Fibroblast of lung (primary cell): ENCODE results near the gene PPP2R5A. TPM values are rescaled to one million over a fixed set of nuclear protein-coding genes. Genes with fewer than 3 reads are reported as not detected.

Source experiments
- DNase-seq, 2 donors: peaks; one replicate each; pipeline versions ENCODE4 v3.0.0 to v3.0.0-alpha.2; 2010; ENCODE audit warnings: low read depth in 2 of 2
- H2AFZ ChIP-seq: 2 replicates; pipeline ENCODE4 v1.5.1; 2012; ENCODE audit warnings: low read length, control low read depth, inconsistent platforms
- H3K27ac ChIP-seq: 2 replicates; pipeline ENCODE4 v1.5.1; 2011; ENCODE audit warnings: low read length, control low read depth; ENCODE audit not compliant: insufficient read depth
- H3K27me3 ChIP-seq: 2 replicates; pipeline ENCODE4 v1.5.1; 2011; ENCODE audit warnings: mild to moderate bottlenecking, low read length; ENCODE audit not compliant: control insufficient read depth, insufficient read depth
- H3K36me3 ChIP-seq: 2 replicates; pipeline ENCODE4 v1.5.1; 2011; ENCODE audit warnings: low read length; ENCODE audit not compliant: control insufficient read depth, insufficient read depth
- H3K4me1 ChIP-seq: 2 replicates; pipeline ENCODE4 v1.5.1; 2011; ENCODE audit warnings: low read length; ENCODE audit not compliant: control insufficient read depth, insufficient read depth; ENCODE audit errors: extremely low read depth
- H3K4me2 ChIP-seq: 2 replicates; pipeline ENCODE4 v1.5.1; 2011; ENCODE audit warnings: low read length, control low read depth; ENCODE audit not compliant: insufficient read depth; ENCODE audit errors: extremely low read depth
- H3K4me3 ChIP-seq, 4 experiments: fragments of 200-600 bp in 1 of 4; sonication (generic) in 1 of 4; replicated peaks in 1 of 4; 2 replicates each; pipeline ENCODE4 v1.5.1; 2011 to 2016; ENCODE audit warnings: low read length in 4 of 4, low read depth in 3 of 4, mild to moderate bottlenecking in 3 of 4, control low read depth in 2 of 4, inconsistent platforms in 1 of 4, mixed read lengths in 1 of 4; ENCODE audit not compliant: insufficient read depth in 1 of 4; ENCODE audit errors: control extremely low read depth in 1 of 4
- H3K79me2 ChIP-seq: 2 replicates; pipeline ENCODE4 v1.5.1; 2012; ENCODE audit warnings: mild to moderate bottlenecking, low read length, inconsistent platforms; ENCODE audit not compliant: control insufficient read depth, insufficient read depth
- H3K9ac ChIP-seq: 2 replicates; pipeline ENCODE4 v1.5.1; 2011; ENCODE audit warnings: mild to moderate bottlenecking, low read length, control low read depth; ENCODE audit not compliant: insufficient read depth
- H3K9me3 ChIP-seq: 2 replicates; pipeline ENCODE4 v1.5.1; 2012; ENCODE audit warnings: low read depth, low read length; ENCODE audit not compliant: control insufficient read depth, insufficient read depth
- H4K20me1 ChIP-seq: 2 replicates; pipeline ENCODE4 v1.5.1; 2011; ENCODE audit warnings: low read length; ENCODE audit not compliant: control insufficient read depth, insufficient read depth; ENCODE audit errors: extremely low read depth
- CTCF ChIP-seq, 2 donors: IDR thresholded peaks in 1 of 2; conservative IDR thresholded peaks in 1 of 2; 1 replicate in 1 of 2; 2 replicates in 1 of 2; pipeline ENCODE4 v1.5.1; 2011 to 2012; ENCODE audit warnings: low read length in 2 of 2, control low read depth in 1 of 2, inconsistent platforms in 1 of 2, low read depth in 1 of 2, mild to moderate bottlenecking in 1 of 2
- EZH2 ChIP-seq: IDR thresholded peaks from 2 replicates; pipeline ENCODE4 v1.5.1; 2012; ENCODE audit warnings: low read length, control low read depth, mild to moderate bottlenecking; ENCODE audit errors: missing control alignments
- polyA plus RNA-seq, 2 donors: library from polyadenylated mRNA; depleted of rRNA in 1 of 2; stranded (reverse) in 1 of 2; unstranded in 1 of 2; fragments of >200 nt; gene quantifications; 2 replicates each; pipeline ENCODE4 v1.2.1, GENCODE V29; 2011 to 2012; ENCODE audit warnings: missing spikeins in 1 of 2
- total RNA-seq: library from RNA; depleted of rRNA; stranded (reverse); fragments of >200 nt; gene quantifications from 2 replicates; pipeline ENCODE4 v1.2.1, GENCODE V29; 2014

The PPP2R5A gene
- total and polyA plus RNA-seq, 2 donors (not counting 1 experiment from before 2014, with no cell fraction given): 21.2 to 35.2 TPM

GRCh38 chr1:212364985-212365384 is 79.8 kb downstream of the PPP2R5A start:
- no peak for TF ChIP-seq EZH2
- TF ChIP-seq CTCF (conservative IDR thresholded peaks at IDR 0.05 in 1 of 2, IDR thresholded peaks at IDR 0.05 in 1 of 2; ENCODE audit: low read depth in 1 of 2, low read length in 2 of 2): no peak
- DNase-seq: no peak
- Histone ChIP-seq H3K79me2 (no peaks in the 10 kb centered on the region), H3K9me3 (no peaks in the 10 kb centered on the region), H3K36me3 (peaks cover 2% of the 10 kb centered on the region), H3K4me3 (no peak overlapping the region), H4K20me1 (no peaks in the 10 kb centered on the region), H3K4me1 (no peaks in the 10 kb centered on the region), H3K27ac (no peak overlapping the region), H3K27me3 (no peaks in the 10 kb centered on the region), H3K9ac (no peak overlapping the region), H2AFZ (no peak overlapping the region), H3K4me2 (no peak overlapping the region)

GRCh38 chr1:212366901-212367300 is 81.7 kb downstream of the PPP2R5A start:
- H3K4me2 ChIP-seq: no peak overlapping the region
- no peak overlapping the region for H3K27ac ChIP-seq
- TF ChIP-seq EZH2 (no peak), CTCF (conservative IDR thresholded peaks at IDR 0.05 in 1 of 2, IDR thresholded peaks at IDR 0.05 in 1 of 2; ENCODE audit: low read depth in 1 of 2, low read length in 2 of 2) (no peak)
- no peak overlapping the region for H3K4me3 ChIP-seq
- H3K9me3 ChIP-seq: no peaks in the 10 kb centered on the region
- no peaks in the 10 kb centered on the region for H3K27me3 ChIP-seq
- DNase-seq: peak; percentile 50 to 59
- H4K20me1 ChIP-seq: no peaks in the 10 kb centered on the region
- H3K4me1 ChIP-seq: no peaks in the 10 kb centered on the region
- H2AFZ ChIP-seq: no peak overlapping the region
- H3K79me2 ChIP-seq: no peaks in the 10 kb centered on the region
- H3K36me3 ChIP-seq: no peaks in the 10 kb centered on the region
- H3K9ac ChIP-seq: no peak overlapping the region

- no peak for TF ChIP-seq CTCF (conservative IDR thresholded peaks at IDR 0.05 in 1 of 2, IDR thresholded peaks at IDR 0.05 in 1 of 2; ENCODE audit: low read depth in 1 of 2, low read length in 2 of 2)
- TF ChIP-seq EZH2: no peak
- Histone ChIP-seq H3K9ac (no peak overlapping the region), H3K9me3 (no peaks in the 10 kb centered on the region), H3K79me2 (no peaks in the 10 kb centered on the region), H2AFZ (no peak overlapping the region), H3K27me3 (no peaks in the 10 kb centered on the region), H3K27ac (no peak overlapping the region), H3K4me1 (no peaks in the 10 kb centered on the region), H3K4me2 (no peak overlapping the region), H4K20me1 (no peaks in the 10 kb centered on the region), H3K36me3 (no peaks in the 10 kb centered on the region), H3K4me3 (no peak overlapping the region)
- no peak for DNase-seq
Measured at GRCh38 chr1:212367474-212368072, 82.4 kb downstream of the PPP2R5A start.
